HG03039 (cell line): ENCODE measurements around the gene METTL3.

ENCODE experiments used
- ATAC-seq: cut with Tn5 transposase; IDR thresholded peaks from one replicate; pipeline ENCODE4 v1.9.1; 2021; ENCODE audit warnings: mild to moderate bottlenecking, moderate library complexity; ENCODE audit not compliant: unreplicated experiment

METTL3 gene

GRCh38 chr14:21476925-21477681, 34.0 kb downstream of the METTL3 start, which contains the start of the genes RAB2B and TOX4:
Gene RAB2B (minus strand): TSS chr14:21476959. CDS start chr14:21476872, 87 bp downstream.
Gene TOX4 (plus strand): TSS chr14:21477195. CDS start chr14:21477279, 84 bp downstream.
- ATAC-seq = peak; percentile 99

GRCh38 chr14:21476523-21476924, 34.6 kb downstream of the METTL3 start:
- no peak for ATAC-seq

GRCh38 chr14:21475767-21476522, 35.2 kb downstream of the METTL3 start:
- ATAC-seq = no peak

GRCh38 chr14:21467616-21468015, 43.5 kb downstream of the METTL3 start:
- no peak for ATAC-seq

GRCh38 chr14:21455912-21456667, 55.0 kb downstream of the METTL3 start, which contains the start of gene CHD8:
Gene CHD8 (minus strand): TSS chr14:21456123. CDS start chr14:21431643, 24,480 bp downstream.
- ATAC-seq = peak; percentile 95

GRCh38 chr14:21455592-21455911, 55.6 kb downstream of the METTL3 start:
- peak; percentile 17 for ATAC-seq

- no peak for ATAC-seq
Observed at GRCh38 chr14:21454843-21455544, 56.1 kb downstream of the METTL3 start.

GRCh38 chr14:21449899-21450216, 61.3 kb downstream of the METTL3 start:
- no peak for ATAC-seq
